Middle frontal gyrus (tissue), 1 donor: ENCODE measurements around the gene SPATA31A5.
"Not testable (repeated sequence)": the region's sequence is repeated elsewhere in the genome, so short reads cannot be mapped to it uniquely, and the experiment has no call there.

Experiments
- DNase-seq: peaks from one replicate; pipeline ENCODE4 v3.0.0-alpha.2; 2015; ENCODE audit warnings: low spot score; ENCODE audit errors: extremely low spot score

The SPATA31A5 gene

DNA sequence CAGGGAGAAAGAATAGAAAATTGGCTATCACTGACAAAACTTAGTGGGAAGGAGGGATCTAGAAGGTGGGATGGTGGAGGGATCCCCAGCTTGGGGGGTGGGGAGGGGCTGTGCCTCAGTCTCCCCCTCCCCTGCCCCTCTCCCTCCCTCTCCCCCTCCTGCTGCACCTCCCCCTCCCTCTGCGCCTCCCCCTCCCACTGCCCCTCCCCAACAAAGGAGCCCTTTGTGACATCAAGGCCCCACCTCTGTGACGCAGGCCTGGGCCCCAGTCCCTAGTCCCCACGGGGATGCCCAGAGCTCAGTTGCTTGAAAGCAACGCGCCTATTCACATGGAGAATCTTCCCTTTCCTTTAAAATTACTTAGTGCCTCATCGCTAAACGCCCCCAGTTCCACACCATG lies at the start of gene SPATA31A5:
Gene SPATA31A5, plus strand, starts transcription at position 301 of the 400 bp plus-strand sequence. Its CDS starts 29 bp downstream, at position 330.
- not testable (repeated sequence) for DNase-seq

DNA sequence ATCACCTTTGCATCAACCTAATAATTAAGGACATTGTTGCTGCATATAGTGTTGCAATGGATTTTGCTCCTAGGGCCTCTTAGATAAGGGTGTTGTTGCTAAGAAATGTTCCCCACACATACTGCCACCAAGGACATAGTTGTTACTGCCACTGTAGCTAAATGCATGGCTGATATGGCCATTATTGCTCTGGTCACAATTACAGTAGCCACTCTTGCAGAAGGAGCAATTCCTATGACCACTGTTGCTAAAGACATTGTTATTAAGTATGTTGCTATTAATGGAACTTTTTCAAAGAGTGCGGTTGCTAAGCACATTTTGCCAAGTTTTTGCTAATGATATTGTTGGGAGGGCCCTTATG lies 48.8 kb downstream of the SPATA31A5 start:
- DNase-seq: not testable (repeated sequence)

- DNase-seq: not testable (repeated sequence)
These were observed 52.2 kb downstream of the SPATA31A5 start for GRCh38 chr9:60966382-60966781.
